ENCODE results near the gene FAM120AOS. TPM values are rescaled to one million over a fixed set of nuclear protein-coding genes. Genes with fewer than 3 reads are reported as not detected.

Gene FAM120AOS
- total and polyA plus RNA-seq, 2 donors from 2014 or later: 38.7 to 53.2 TPM

- Histone ChIP-seq H3K27me3 (ENCODE audit: control insufficient read depth, insufficient read depth, low read length) (no peaks in the 10 kb centered on the region), H3K4me3 (ENCODE audit: low read length in 3 of 3) (no peak overlapping the region), H3K4me1 (ENCODE audit: control insufficient read depth in 2 of 3, insufficient read depth in 2 of 3, low read depth in 1 of 3, low read length in 3 of 3) (peaks cover 3 to 23% (median 21%) of the 10 kb centered on the region in 3 donors), H3K36me3 (ENCODE audit: control insufficient read depth in 2 of 3, insufficient read depth in 3 of 3, low read length in 3 of 3) (no peaks in the 10 kb centered on the region), H3K9ac (ENCODE audit: low read length in 3 of 3) (no peak overlapping the region), H3K27ac (ENCODE audit: low read depth in 2 of 2, low read length in 2 of 2) (no peak overlapping the region), H3K9me3 (ENCODE audit: control insufficient read depth in 2 of 3, insufficient read depth in 1 of 3, low read length in 3 of 3) (no peaks in the 10 kb centered on the region)
- FAIRE-seq (no peak), DNase-seq (no peak)
- TF ChIP-seq, protein P1, sequence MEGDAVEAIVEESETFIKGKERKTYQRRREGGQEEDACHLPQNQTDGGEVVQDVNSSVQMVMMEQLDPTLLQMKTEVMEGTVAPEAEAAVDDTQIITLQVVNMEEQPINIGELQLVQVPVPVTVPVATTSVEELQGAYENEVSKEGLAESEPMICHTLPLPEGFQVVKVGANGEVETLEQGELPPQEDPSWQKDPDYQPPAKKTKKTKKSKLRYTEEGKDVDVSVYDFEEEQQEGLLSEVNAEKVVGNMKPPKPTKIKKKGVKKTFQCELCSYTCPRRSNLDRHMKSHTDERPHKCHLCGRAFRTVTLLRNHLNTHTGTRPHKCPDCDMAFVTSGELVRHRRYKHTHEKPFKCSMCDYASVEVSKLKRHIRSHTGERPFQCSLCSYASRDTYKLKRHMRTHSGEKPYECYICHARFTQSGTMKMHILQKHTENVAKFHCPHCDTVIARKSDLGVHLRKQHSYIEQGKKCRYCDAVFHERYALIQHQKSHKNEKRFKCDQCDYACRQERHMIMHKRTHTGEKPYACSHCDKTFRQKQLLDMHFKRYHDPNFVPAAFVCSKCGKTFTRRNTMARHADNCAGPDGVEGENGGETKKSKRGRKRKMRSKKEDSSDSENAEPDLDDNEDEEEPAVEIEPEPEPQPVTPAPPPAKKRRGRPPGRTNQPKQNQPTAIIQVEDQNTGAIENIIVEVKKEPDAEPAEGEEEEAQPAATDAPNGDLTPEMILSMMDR (IDR thresholded peaks at IDR 0.05; ENCODE audit: borderline replicate concordance, extremely low read depth, insufficient read depth): no peak
- intact Hi-C loops (cut with DNase I): no loop called here
These were observed 10.4 kb upstream of the FAM120AOS start for GRCh38 chr9:93463638-93464248.

DNA sequence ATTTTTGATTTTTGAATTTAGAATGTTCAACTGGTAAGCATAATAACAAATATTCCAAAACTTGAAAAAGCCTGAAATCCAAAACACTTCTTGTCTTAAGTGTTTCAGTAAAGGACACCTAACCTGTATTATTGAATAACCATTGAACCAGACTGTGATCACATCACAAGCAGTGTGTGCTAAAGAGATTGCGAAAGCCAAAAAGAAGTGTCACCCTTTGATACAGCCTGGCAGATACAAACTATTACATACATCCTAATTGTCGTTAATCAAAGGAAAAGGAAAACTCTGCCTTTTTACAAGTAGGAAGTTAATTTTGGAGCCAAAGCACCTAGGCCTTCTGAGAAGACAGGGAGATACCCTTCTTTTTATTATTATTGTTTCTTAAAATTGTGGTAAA is 8.4 kb upstream of the FAM120AOS start:
- Histone ChIP-seq H3K4me1 (ENCODE audit: control insufficient read depth in 2 of 3, insufficient read depth in 2 of 3, low read depth in 1 of 3, low read length in 3 of 3) (peaks cover 0 to 22% (median 18%) of the 10 kb centered on the region in 3 donors), H3K9me3 (ENCODE audit: control insufficient read depth in 2 of 3, insufficient read depth in 1 of 3, low read length in 3 of 3) (no peaks in the 10 kb centered on the region), H3K36me3 (ENCODE audit: control insufficient read depth in 2 of 3, insufficient read depth in 3 of 3, low read length in 3 of 3) (no peaks in the 10 kb centered on the region), H3K27ac (ENCODE audit: low read depth in 2 of 2, low read length in 2 of 2) (no peak overlapping the region), H3K9ac (ENCODE audit: low read length in 3 of 3) (no peak overlapping the region), H3K4me3 (ENCODE audit: low read length in 3 of 3) (no peak overlapping the region), H3K27me3 (ENCODE audit: control insufficient read depth, insufficient read depth, low read length) (no peaks in the 10 kb centered on the region)
- DNase-seq (no peak), FAIRE-seq (no peak)
- intact Hi-C loops (cut with DNase I): no loop called here
- TF ChIP-seq, protein P1 (IDR thresholded peaks at IDR 0.05; ENCODE audit: borderline replicate concordance, extremely low read depth, insufficient read depth): no peak

- Histone ChIP-seq H3K27ac (ENCODE audit: low read depth in 2 of 2, low read length in 2 of 2) (no peak overlapping the region), H3K36me3 (ENCODE audit: control insufficient read depth in 2 of 3, insufficient read depth in 3 of 3, low read length in 3 of 3) (no peaks in the 10 kb centered on the region), H3K4me3 (ENCODE audit: low read length in 3 of 3) (no peak overlapping the region), H3K9me3 (ENCODE audit: control insufficient read depth in 2 of 3, insufficient read depth in 1 of 3, low read length in 3 of 3) (no peaks in the 10 kb centered on the region), H3K9ac (ENCODE audit: low read length in 3 of 3) (no peak overlapping the region), H3K27me3 (ENCODE audit: control insufficient read depth, insufficient read depth, low read length) (no peaks in the 10 kb centered on the region), H3K4me1 (ENCODE audit: control insufficient read depth in 2 of 3, insufficient read depth in 2 of 3, low read depth in 1 of 3, low read length in 3 of 3) (peaks cover 0 to 20% (median 13%) of the 10 kb centered on the region in 3 donors)
- TF ChIP-seq, protein P1 (IDR thresholded peaks at IDR 0.05; ENCODE audit: borderline replicate concordance, extremely low read depth, insufficient read depth): no peak
- peak; percentile 32 for FAIRE-seq
- DNase-seq: no peak
- intact Hi-C loops (cut with DNase I): no loop called here
These were observed 8.0 kb upstream of the FAM120AOS start for GRCh38 chr9:93461414-93461743.
